PC-3 (cell line): ENCODE measurements around the gene RAMP1. TPM values are rescaled to one million over a fixed set of nuclear protein-coding genes. Genes with fewer than 3 reads are reported as not detected.

Experiments used
- ATAC-seq: fragments of 200-7000 bp; cut with Tn5 transposase; 2 replicates; pipeline ENCODE4 v1.9.1; 2020; ENCODE audit warnings: mild to moderate bottlenecking, moderate library complexity
- BruUV-seq: library from RNA; stranded (reverse); fragments of 400-500 nt; replicated peaks from 2 replicates; lab custom pipeline; 2021; lab: Mats Ljungman, UMichigan
- CTCF ChIA-PET: fragments of 300-600 bp; sonication (Branson Sonifier 250); formaldehyde crosslinking; loops from one replicate; lab custom pipeline; 2022; ENCODE audit warnings: antibody characterized with exemption; lab: Charles Lee
- POLR2A ChIA-PET: fragments of 300-600 bp; sonication (Branson Sonifier 250); formaldehyde crosslinking; loops from one replicate; lab custom pipeline; 2022; ENCODE audit warnings: antibody characterized with exemption; ENCODE audit not compliant: unreplicated experiment; lab: Charles Lee
- DNase-seq: peaks from one replicate; pipeline ENCODE4 v3.0.0-alpha.2; 2015
- H2AFZ ChIP-seq: fragments of 300-600 bp; sonication (generic); 2 replicates; pipeline ENCODE4 v1.6.0; 2016; ENCODE audit warnings: antibody characterized with exemption, low read length
- H3F3A ChIP-seq: fragments of 300-600 bp; sonication (generic); one replicate; pipeline ENCODE4 v1.6.0; 2017; ENCODE audit warnings: antibody characterized with exemption, low read length, control low read depth, mild to moderate bottlenecking; ENCODE audit not compliant: unreplicated experiment
- H3K27ac ChIP-seq: fragments of 300-600 bp; sonication (generic); 2 replicates; pipeline ENCODE4 v1.5.1; 2016; ENCODE audit warnings: mild to moderate bottlenecking, low read length
- H3K27me3 ChIP-seq: fragments of 300-600 bp; sonication (generic); 2 replicates; pipeline ENCODE4 v1.6.1; 2016; ENCODE audit warnings: low read length, mixed read lengths
- H3K36me3 ChIP-seq: fragments of 300-600 bp; sonication (generic); 2 replicates; pipeline ENCODE4 v1.6.1; 2016; ENCODE audit warnings: low read depth, mixed run types, low read length, mixed read lengths
- H3K4me1 ChIP-seq: fragments of 300-600 bp; sonication (generic); 2 replicates; pipeline ENCODE4 v1.5.1; 2016; ENCODE audit warnings: low read length; ENCODE audit not compliant: insufficient read depth
- H3K4me2 ChIP-seq: fragments of 300-600 bp; sonication (generic); 2 replicates; pipeline ENCODE4 v1.6.0; 2016; ENCODE audit warnings: low read length
- H3K4me3 ChIP-seq: fragments of 300-600 bp; sonication (generic); 2 replicates; pipeline ENCODE4 v1.5.1; 2016; ENCODE audit warnings: mild to moderate bottlenecking, low read length, mixed read lengths
- H3K79me2 ChIP-seq: fragments of 300-600 bp; sonication (generic); 2 replicates; pipeline ENCODE4 v1.6.1; 2017; ENCODE audit warnings: low read length, mixed read lengths
- H3K9ac ChIP-seq: fragments of 300-600 bp; sonication (generic); 2 replicates; pipeline ENCODE4 v1.6.0; 2016; ENCODE audit warnings: mild to moderate bottlenecking, low read length
- H3K9me2 ChIP-seq: fragments of 300-600 bp; sonication (generic); replicated peaks from 2 replicates; pipeline ENCODE4 v1.6.1; 2016; ENCODE audit warnings: mixed run types, low read length, mixed read lengths
- H3K9me3 ChIP-seq: fragments of 300-600 bp; sonication (generic); 2 replicates; pipeline ENCODE4 v1.6.1; 2016; ENCODE audit warnings: low read length, mixed read lengths
- H4K20me1 ChIP-seq: fragments of 300-600 bp; sonication (generic); 2 replicates; pipeline ENCODE4 v1.6.1; 2016; ENCODE audit warnings: low read length, mixed read lengths
- CTCF ChIP-seq: fragments of 300-600 bp; sonication (generic); conservative IDR thresholded peaks from 2 replicates; pipeline ENCODE4 v1.5.1; 2017; ENCODE audit warnings: antibody characterized with exemption, low read depth, mild to moderate bottlenecking, low read length
- EZH2 ChIP-seq: fragments of 300-600 bp; sonication (generic); IDR thresholded peaks from one replicate; pipeline ENCODE4 v1.6.1; 2017; ENCODE audit warnings: antibody characterized with exemption, mild to moderate bottlenecking, low read length; ENCODE audit not compliant: unreplicated experiment
- EZH2phosphoT487 ChIP-seq: fragments of 300-600 bp; sonication (generic); IDR thresholded peaks from 2 replicates; pipeline ENCODE4 v1.6.1; 2018; ENCODE audit warnings: mild to moderate bottlenecking, antibody characterized with exemption, low read length, borderline replicate concordance
- intact Hi-C: fragments of 100-400 bp; cut with micrococcal nuclease; formaldehyde crosslinking; loops from 2 replicates; pipeline ENCODE4 v1.9.0; 2023
- total RNA-seq: library from RNA; depleted of rRNA; stranded (reverse); fragments of >200 nt; gene quantifications from 2 replicates; pipeline ENCODE4 v1.2.3, GENCODE V29; 2014

Gene RAMP1
- total RNA-seq, 1 experiment from 2014 or later, result 210 TPM

GRCh38 chr2:237864940-237865622 is 5.7 kb downstream of the RAMP1 start:
- CTCF ChIA-PET, result interaction anchor here (0.6 kb wide), 1 partner anchor 456 kb away, joined by 5 read pairs; no protein-coding TSS in a partner anchor
- POLR2A ChIA-PET, result interaction anchor here (0.7 kb wide), 1 partner anchor 100 kb away, joined by 12 read pairs; no protein-coding TSS in a partner anchor
- H3K27ac ChIP-seq, result peak overlapping the region; percentile 88
- H3K9me2 ChIP-seq, result no peaks in the 10 kb centered on the region
- peak overlapping the region; percentile 48 for H3K9ac ChIP-seq
- H3K4me2 ChIP-seq, result peak overlapping the region; percentile 77
- no peaks in the 10 kb centered on the region for H4K20me1 ChIP-seq
- peak; percentile 84 for DNase-seq
- peak overlapping the region; percentile 38; the same call in 1 of the 2 replicates for H2AFZ ChIP-seq
- H3K9me3 ChIP-seq, result no peaks in the 10 kb centered on the region
- TF ChIP-seq CTCF (no peak), EZH2phosphoT487 (no peak), EZH2 (no peak)
- peak; percentile 48 for ATAC-seq
- 0 out of 2 replicates have a peak overlapping the region, but pooled peaks have one; percentile 41 for H3K4me3 ChIP-seq
- intact Hi-C loops, result loop anchor here (5.0 kb wide), 1 partner anchor 197 kb away; the partner anchor contains the start of gene SCLY
- peaks cover 71% of the 10 kb centered on the region for H3K4me1 ChIP-seq
- BruUV-seq, result no TSS peak
- no peaks in the 10 kb centered on the region for H3K27me3 ChIP-seq
- no peaks in the 10 kb centered on the region for H3F3A ChIP-seq
- H3K36me3 ChIP-seq, result no peaks in the 10 kb centered on the region
- peaks cover 89% of the 10 kb centered on the region for H3K79me2 ChIP-seq

- H3F3A ChIP-seq, result no peaks in the 10 kb centered on the region
- intact Hi-C loops, result loop anchor here (1.0 kb wide), 1 partner anchor 23 kb away; no protein-coding TSS in a partner anchor
- peak overlapping the region; percentile 77 for H3K4me2 ChIP-seq
- ChIA-PET POLR2A (interaction anchor here (0.6 kb wide), 1 partner anchor 129 kb away, joined by 6 read pairs; no protein-coding TSS in a partner anchor), CTCF (no interaction called here)
- peak overlapping the region; percentile 41 for H3K4me3 ChIP-seq
- H4K20me1 ChIP-seq, result no peaks in the 10 kb centered on the region
- peak overlapping the region; percentile 88 for H3K27ac ChIP-seq
- peak; percentile 20 for ATAC-seq
- H3K4me1 ChIP-seq, result peaks cover 70% of the 10 kb centered on the region
- BruUV-seq, result no TSS peak
- no peaks in the 10 kb centered on the region for H3K9me3 ChIP-seq
- DNase-seq, result no peak
- TF ChIP-seq CTCF, result peak; percentile 38; the same call in 1 of the 2 replicates
- TF ChIP-seq EZH2, result no peak
- TF ChIP-seq EZH2phosphoT487, result no peak
- peak overlapping the region; percentile 38 for H2AFZ ChIP-seq
- no peaks in the 10 kb centered on the region for H3K36me3 ChIP-seq
- H3K79me2 ChIP-seq, result peaks cover 89% of the 10 kb centered on the region
- no peaks in the 10 kb centered on the region for H3K27me3 ChIP-seq
- H3K9me2 ChIP-seq, result no peaks in the 10 kb centered on the region
- peak overlapping the region; percentile 48 for H3K9ac ChIP-seq
These were observed 6.2 kb downstream of the RAMP1 start for GRCh38 chr2:237865623-237866041.
